NCI-H526 treated with DMSO at 0.1 percent for 48 hours (cell line): ENCODE measurements around the gene UQCRFS1.
"Not testable (repeated sequence)": the region's sequence is repeated elsewhere in the genome, so short reads cannot be mapped to it uniquely, and the experiment has no call there.

Experiments used
- DNase-seq: peaks from one replicate; lab custom pipeline; 2025; lab: John Stamatoyannopoulos, UW

UQCRFS1 gene

DNA sequence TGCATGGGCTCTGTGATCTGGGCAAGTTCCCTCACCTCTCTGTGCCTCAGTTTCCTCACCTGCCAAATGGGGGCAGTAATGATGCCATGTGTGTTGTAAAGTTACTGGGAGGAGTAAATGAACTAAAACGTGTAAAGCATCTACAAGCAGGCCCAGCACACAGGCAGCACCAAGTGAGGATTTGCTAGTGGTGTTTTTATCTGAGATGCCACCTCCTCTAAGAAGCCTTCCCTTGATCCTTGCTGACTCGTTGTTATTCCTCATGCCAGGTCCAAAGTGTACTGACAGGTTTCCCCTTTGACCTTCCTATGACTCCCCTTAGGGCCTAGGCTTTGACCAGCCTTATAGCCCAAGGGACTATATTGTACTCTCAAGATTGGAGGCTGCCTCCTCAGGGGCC is 1.5 kb upstream of the UQCRFS1 start:
- no peak for DNase-seq

DNA sequence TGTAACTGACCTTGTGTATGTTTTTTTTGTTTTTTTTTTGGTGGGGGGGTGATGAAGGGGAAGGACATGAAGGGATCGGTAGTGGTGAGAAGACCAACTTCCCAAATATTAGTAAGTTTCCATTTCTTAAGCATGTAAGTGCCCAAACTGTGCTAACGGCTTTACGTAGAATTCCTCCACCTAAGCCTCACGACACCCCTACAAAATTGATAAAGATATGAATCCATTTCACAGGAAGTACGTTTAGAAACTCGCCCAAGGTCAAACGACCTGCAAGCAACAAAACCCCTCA is 649 bp downstream of the UQCRFS1 start:
- DNase-seq: no peak

DNA sequence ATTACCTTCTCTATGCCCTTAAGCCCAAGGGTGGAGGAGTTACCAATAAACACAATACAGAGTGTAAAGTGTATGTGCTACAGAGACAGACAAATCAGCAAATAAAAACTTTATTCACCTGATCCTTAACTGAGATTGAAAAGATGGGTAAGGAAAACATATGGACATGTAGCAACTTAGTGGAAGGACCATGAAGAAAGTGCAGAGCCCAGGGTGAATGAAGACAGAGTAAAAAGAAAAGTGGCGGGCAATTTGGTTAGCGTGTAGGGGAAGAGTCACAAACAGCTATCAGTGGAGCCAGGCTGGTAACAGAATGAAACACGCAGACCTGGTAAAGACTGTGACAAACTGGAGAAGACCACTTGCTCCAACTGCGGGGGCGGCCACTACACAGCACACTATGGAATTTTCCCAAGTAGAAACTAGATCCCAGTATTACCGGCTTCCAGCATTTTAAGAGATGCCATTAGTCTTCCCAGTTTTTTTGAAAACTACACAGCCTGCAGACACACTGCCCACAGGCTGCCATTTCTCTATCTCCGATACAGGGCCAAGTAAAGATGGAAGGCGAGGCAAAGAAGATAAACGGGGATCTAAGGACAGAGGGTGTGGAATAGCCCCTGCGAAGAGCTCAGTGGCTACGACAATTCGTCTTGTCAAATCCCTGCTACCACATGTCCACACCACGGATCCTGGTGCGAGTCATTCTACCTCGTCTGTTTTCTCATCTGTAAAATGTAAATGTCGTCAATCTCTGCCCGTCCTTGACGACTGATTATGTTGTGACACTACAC is 1.2 kb downstream of the UQCRFS1 start:
- no peak for DNase-seq

DNA sequence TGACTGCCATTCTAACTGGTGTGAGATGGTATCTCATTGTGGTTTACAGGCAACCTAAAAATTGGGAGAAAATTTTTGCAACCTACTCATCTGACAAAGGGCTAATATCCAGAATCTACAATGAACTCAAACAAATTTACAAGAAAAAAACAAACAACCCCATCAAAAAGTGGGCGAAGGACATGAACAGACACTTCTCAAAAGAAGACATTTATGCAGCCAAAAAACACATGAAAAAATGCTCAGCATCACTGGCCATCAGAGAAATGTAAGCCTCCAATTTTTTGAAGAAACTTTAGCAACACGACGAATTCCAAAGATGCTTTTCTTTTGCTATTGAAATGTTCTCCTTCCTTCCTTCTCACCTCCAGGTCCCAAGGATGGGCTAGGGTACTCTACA is 1.9 kb downstream of the UQCRFS1 start:
- not testable (repeated sequence) for DNase-seq

DNA sequence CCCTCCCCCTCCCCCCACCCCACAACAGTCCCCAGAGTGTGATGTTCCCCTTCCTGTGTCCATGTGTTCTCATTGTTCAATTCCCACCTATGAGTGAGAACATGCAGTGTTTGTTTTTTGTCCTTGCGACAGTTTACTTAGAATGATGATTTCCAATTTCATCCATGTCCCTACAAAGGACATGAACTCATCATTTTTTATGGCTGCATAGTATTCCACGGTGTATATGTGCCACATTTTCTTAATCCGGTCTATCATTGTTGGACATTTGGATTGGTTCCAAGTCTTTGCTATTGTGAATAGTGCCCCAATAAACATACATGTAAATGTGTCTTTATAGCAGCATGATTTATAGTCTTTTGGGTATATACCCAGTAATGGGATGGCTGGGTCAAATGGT is 2.4 kb downstream of the UQCRFS1 start:
- not testable (repeated sequence) for DNase-seq

DNA sequence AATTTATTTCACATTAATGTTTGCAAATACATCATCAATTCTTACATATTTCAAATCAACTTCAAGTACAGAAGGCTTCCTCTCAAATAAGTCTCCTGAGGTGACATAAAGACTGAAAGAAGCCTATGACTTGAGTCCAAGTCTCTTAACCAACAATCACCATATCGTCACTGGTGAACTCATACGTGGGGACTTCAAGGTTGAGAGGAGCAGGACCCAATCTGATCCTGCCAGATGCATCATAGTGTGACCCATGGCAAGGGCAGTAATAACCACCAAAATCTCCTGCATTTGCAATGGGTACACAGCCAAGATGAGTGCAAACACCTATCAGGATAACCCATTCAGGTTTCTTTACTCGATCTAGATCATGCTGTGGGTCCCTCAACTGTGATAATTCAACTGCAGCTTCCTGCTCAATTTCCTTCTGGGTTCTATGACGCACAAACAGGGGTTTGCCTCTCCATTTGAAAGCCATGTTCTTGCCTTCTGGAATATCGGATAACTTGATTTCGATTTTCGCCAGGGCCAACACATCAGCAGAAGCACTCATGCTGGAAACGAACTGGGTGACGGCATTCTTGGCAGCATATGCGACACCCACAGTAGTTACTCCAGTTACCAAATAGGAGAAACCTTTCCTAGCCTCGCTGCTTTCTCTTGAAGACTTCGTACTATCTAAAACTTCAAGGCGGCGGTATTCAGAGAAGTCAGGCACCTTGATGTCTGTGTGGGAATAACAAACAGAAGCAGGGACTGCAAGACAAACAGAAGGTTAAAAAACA is 5.4 kb downstream of the UQCRFS1 start:
- not testable (repeated sequence) for DNase-seq

DNA sequence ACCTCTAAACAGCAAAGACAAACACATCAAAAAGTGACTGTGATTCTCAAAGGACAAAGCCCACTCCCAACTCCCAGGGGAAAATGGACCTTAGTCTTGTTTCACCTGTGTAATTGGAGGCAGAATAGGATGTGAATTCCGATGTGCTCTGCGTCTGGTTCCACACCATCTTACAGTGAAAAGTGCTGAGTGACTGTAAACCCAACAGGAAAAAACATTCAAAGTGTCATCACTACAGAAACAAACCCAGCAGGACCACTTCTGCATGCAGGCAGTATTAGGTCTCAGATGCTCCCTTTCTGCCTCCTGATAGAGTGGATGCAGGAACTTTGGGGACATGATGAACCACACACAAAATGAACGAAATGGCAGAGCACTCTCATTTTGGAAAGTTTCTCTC is 6.5 kb downstream of the UQCRFS1 start:
- DNase-seq: no peak

DNA sequence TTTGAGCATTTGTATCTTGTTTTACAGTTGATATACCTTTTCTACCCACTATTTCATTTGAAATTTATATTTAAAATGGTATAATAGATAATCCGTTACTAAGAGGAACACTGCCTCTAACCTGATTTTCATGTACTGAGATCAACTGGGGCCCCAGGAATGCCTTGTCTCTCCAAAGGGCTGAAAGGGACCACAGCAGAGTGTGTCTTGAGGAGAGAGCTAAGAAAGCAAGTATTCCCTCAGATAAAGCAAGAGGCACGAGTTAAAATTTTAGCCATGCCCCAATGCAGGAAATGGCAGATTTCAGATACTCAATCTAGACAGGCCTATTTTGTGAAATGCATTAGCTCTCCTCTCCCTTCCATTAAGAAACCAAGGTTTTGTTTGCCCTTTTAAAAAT is 10.7 kb downstream of the UQCRFS1 start:
- no peak for DNase-seq

DNA sequence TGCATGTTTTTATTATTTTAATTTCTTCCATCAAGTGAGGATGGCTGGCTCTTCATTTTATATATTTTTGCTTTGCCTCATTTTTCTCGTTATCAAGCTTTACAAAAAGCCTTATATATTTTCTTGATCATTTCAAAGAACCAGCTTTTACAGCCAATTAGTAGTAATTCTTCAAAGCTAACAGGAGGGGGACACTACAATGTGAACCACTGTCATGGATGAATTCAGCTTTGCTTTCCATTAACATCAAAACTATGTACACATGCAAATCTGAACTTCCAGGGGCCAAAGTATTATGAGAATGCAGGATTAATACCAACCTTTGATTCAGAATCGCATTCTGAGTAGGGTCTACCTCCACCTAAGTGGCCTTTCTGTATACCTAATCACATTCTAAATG is 11.1 kb downstream of the UQCRFS1 start:
- peak; percentile 89 for DNase-seq

DNA sequence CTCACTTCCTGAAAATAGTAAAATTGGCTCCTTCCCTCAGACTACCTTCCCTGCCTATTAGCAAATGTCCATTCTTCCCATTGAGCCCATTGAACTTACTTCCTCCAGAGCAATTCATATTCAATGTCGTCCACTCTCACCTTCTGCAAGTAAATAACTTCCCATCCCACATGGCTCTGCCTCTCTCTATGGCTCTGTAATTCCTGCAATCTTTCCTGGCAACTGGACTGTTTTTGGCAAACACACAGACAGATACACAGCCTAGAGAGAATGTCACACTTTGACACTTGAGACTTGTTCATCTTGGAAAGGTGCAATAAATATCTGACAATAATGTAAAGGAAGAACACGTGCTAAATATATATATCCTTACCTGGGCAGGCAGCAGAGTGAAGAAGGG is 18.3 kb downstream of the UQCRFS1 start:
- DNase-seq: no peak

DNA sequence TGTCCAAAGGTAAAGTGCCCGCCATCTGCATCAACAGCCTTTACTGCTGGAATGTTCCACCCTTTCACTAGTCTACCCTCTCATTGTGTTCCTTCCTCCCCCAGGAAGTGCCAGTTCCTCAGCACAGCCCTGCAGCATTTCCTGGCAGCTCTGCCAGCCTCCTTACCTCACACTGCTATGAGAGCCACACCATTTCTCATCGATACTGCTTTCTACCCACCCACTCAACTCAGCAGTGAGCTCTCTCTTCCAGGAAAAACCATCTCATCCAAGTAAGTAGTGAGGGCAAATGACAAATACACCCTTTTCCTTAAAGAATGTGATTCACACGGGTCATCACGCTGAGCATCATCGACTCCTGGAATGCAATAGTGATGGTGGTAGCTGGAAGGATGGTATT is 19.8 kb downstream of the UQCRFS1 start:
- no peak for DNase-seq

DNA sequence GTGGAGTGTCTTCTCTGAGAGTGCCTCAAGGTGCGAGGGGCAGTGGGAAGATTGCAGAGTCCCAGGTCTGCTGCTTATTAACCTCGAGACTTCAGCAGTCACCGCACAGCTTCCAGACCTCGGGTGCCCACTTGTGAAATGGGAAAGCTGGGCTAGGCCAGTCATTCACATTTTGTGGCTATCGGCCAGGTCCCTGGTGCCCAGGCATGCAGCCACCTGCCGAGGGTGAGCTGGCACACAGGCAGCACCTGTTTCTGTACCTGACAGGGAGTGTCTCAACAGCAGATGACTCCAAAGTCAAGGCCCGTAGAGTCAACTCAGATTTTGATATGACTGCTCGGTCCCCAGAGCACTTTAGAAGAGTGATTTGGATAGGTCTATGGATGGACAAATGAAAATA is 21.9 kb downstream of the UQCRFS1 start:
- no peak for DNase-seq

DNA sequence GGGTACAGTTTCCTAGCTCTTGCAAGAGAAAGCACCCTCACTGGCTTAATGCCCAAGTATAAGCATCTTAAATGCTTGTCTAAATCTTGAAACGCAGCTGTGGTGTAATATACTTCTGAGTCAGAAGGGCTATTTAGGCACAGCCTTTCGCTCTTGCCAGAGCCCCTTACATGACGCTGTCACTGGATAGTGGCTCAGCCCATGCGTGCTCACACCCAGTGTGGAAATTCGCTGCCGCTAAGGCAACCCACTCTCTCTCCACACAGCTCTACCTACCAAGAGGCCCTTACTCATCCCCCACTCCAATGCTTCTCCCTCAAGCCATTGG is 24.0 kb downstream of the UQCRFS1 start:
- DNase-seq: no peak

DNA sequence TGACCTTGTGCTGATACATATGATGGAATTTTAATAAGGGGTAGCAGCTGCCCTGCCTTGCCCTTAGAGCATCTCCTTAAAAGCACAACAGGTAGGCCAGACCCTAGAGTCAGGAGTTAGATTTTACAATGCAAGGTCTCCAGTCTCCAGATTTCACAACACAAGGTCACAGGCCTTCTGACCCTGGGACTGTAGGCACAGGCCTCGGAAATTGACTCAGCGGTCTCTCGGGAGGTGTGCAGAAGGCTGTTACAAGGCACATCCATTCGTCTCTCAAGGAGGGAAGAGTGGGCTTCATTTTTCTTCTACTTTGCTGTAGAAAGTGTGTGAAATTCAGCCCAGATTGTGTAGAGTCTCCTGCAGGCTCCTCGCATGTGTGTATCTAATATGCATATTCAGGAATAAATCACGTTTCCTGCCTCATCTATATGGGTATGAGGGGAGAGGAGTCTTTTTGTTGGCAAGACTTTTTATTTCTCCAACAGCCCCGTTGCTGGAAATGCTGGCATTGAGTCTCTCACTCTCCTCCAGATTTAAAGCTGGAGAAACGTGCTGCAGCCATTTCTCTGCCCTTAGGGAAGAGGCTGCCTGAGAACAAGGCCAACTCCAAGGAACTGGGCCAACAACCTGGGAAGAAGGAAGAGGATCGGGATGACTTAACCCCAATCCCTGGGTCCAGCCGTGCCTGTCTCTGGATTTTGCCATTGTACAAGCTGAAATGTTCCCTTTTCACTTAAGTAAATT is 24.5 kb downstream of the UQCRFS1 start:
- no peak for DNase-seq

DNA sequence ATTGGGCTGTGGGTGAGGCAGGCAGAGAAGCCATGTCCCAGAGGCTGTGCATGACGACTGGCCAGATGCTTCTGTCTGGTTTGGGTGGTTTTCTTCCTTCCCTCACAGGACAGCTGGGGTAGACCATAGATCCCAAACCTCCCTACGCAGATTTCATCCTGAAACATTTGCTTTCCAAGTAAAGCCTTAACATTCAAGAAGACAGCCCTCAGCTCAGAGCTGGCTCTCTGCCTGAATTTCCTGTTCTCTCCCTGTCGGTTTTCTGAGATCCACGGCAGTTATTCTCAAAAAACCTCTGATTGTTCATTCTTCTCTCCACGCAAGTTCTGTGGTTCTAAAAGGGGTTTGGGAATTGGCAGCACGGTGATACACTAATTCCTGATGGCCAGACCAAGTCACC is 25.3 kb downstream of the UQCRFS1 start:
- DNase-seq: no peak

DNA sequence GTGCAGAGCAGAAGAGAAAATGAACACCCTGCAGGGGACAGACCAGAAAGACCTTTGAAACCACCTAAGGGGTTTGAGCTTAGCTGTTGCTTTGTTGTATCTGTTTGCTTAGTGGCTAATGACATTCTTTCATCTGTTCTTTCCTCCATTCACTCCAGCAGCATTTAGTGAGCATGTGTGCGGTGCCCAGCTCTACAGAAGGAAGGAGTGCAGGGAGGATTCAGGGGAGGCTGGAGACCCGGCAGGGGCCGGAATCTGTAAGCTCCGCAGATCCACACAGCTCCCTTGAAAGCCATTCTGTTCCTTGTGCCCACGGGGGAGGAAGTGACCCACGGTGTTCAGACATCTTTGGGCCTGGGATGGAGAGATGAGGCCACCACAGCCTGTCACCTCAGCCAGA is 27.5 kb downstream of the UQCRFS1 start:
- DNase-seq: no peak

DNA sequence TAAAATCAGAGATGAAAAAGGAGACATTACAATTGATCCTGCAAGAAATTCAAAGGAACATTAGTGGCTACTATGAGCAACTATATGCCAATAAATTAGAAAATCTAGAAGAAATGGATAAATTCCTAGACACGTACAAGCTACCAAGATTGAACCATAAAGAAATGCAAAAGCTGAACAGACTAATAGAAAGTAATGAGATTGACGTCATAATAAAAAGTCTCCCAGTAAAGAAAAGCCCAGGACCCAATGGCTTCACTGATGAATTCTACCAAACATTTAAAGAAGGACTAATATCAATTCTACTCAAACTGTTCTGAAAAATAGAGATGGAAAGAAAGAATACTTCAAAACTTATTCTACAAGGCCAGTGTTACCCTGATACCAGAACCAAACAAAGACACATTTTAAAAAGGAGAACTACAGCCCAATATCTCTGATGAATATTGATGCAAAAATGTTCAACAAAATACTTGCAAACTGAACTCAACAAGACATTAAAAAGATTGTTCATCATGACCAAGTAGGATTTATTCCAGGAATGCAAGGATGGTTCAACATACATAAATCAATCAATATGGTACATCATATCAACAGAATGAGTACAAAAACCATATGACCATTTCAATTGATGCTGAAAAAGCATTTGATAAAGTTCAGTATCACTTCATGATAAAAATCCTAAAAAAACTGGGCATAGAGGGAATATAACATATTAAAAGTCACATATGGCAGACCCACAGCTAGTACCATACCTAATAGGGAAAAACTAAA is 35.8 kb downstream of the UQCRFS1 start:
- DNase-seq: no peak

DNA sequence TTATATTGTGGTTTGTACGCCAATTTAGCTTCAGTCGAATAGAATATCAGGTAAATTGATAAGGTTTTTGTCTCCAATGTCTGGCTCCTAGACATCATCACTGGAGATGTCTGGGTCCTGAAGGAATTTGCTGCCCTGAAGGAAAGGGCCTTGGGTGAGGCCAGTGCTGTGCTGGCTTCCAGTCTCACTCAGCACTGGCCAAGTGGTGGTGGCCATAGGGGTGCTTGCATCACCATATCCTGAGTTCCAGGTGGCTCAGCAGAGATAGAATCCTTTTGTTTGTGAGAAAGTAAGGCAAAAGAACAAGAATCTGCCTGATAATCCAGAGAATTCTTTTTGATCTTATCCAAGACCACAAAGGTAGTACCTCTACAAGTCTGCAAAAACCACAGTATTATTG is 39.1 kb downstream of the UQCRFS1 start:
- DNase-seq: no peak

DNA sequence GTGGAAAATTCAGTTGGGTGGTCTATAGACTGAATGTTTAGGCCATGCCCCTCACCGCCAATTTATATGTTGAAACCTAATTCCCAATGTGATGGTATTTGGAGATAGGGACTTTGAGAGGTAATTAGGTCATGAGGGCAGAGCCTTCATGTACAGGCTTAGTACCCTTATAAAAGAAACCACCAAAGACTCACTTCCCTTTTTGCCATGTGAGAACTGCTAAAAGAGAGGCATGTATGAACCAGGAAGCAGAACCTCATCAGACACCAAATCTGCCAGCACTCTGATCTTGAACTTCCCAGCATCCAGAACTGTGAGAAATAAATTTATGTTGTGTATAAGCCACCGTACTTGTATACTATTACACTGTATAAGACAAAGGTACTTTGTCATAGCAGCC is 40.6 kb downstream of the UQCRFS1 start:
- DNase-seq: no peak

DNA sequence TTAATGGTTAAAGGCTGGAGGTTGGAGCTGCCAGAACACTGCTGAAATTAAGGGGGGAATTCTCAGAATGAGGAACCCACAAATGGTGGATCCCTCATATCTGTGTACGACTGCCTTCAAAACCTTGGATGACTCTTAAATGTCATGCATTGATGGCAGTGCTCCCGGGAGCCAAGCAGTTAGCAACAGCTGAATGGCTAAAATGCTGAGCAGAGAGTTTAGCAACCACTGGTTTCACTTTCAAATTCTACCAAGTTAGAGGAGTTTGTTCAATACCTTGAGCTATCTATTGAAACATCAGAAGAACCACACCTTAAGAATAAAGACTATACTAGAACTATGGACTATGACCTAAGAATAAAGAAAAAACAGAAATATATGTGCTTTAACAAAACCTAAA is 41.4 kb downstream of the UQCRFS1 start:
- DNase-seq: no peak

DNA sequence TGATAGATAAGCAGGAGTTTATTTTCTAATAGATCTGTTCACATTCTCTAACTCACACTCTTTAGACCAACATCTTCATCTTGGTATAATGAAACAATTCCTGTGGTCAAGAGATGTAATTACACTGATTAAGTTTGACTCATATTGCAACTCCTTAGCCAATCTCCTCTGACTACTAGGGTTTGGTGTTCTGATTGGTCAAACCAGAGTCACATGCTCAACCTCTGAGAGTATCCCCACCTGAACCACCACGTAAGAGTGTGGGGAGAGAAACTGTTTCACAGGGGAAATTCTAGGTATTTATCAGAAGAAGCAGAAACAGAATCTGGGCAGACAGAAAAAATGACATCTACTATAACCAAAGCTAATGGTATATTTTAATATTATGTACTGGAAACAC is 42.4 kb downstream of the UQCRFS1 start:
- no peak for DNase-seq

DNA sequence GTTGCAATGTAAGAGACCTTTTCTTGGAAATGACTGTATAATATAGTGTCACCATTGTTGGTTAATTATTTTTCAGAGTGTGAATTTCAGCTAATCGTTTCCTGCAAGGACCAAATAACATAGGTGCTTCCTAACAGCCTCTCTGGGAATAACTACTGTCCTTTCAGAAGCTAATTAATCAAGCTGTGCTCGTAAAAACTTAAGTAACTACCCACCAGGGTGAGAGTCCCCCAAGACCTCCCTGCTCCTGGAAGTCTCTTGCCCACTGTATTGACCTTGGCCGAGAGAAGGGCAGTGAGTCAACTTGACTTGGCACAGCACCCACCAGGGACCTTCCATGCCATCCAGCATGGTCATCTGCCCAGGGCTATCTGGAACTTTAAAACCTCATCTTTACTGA is 50.3 kb downstream of the UQCRFS1 start:
- no peak for DNase-seq

DNA sequence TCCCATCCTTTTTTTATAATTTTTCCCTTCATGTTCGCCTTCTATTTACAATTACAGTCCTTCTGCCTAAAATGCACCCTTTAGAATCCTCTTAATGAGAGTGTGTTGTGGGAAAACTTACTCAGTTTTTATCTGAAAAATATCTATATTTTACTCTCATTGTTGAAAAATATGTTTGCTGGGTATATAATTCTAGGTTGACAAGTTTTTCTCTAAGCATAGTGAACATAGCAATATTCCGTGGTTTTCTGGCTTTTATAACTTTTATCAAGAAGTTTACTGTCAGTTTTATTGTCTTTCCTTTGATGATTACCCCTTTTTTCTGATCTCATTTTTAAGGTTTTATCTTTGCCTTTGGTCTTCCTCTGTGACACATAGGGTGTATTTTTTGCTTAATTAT is 57.3 kb downstream of the UQCRFS1 start:
- no peak for DNase-seq
